HCT116 (cell line): ENCODE results near the gene CHMP2A. TPM values are rescaled to one million over a fixed set of nuclear protein-coding genes. Genes with fewer than 3 reads are reported as not detected.

Experiments used
- ATAC-seq: fragments of 200-7000 bp; cut with Tn5 transposase; 2 replicates; pipeline ENCODE4 v1.9.1; 2020; ENCODE audit warnings: mild to moderate bottlenecking, moderate library complexity
- BruUV-seq: library from RNA; stranded (reverse); fragments of 400-500 nt; replicated peaks from 2 replicates; lab custom pipeline; 2021; lab: Mats Ljungman, UMichigan
- CTCF ChIA-PET: fragments of 300-600 bp; sonication (Branson Sonifier 250); formaldehyde crosslinking; loops from one replicate; lab custom pipeline; 2021; ENCODE audit warnings: antibody characterized with exemption; lab: Charles Lee
- POLR2A ChIA-PET: fragments of 300-600, 350-600 bp; sonication (Branson Sonifier 250); formaldehyde crosslinking; loops from one replicate; lab custom pipeline; 2021; ENCODE audit warnings: antibody characterized with exemption; lab: Charles Lee
- RAD21 ChIA-PET, 2 experiments: fragments of 300-600 bp; sonication (Branson Sonifier 250); formaldehyde crosslinking; loops; one replicate each; lab custom pipeline; 2023; ENCODE audit warnings: low total read pairs in 2 of 2; ENCODE audit not compliant: uncharacterized antibody in 2 of 2, unreplicated experiment in 2 of 2, low non-redundant PET in 1 of 2; lab: Charles Lee
- DNase-seq: peaks from one replicate; pipeline ENCODE4 v3.0.0-alpha.2; 2010; ENCODE audit warnings: low read depth, low spot score
- H2AFZ ChIP-seq: fragments of 200-600 bp; shearing (Covaris generic), sonication (generic); 2 replicates; pipeline ENCODE4 v1.6.1; 2017; ENCODE audit warnings: low read depth, mixed run types, mixed read lengths, antibody characterized with exemption, low read length; ENCODE audit not compliant: poor library complexity, severe bottlenecking
- H3K27ac ChIP-seq: 2 replicates; pipeline ENCODE4 v1.5.1; 2012; ENCODE audit warnings: low read depth, low read length
- H3K27me3 ChIP-seq: fragments of 200-600 bp; sonication (generic); 2 replicates; pipeline ENCODE4 v1.6.1; 2016; ENCODE audit warnings: mixed run types, low read length, mixed read lengths; ENCODE audit not compliant: insufficient read depth
- H3K36me3 ChIP-seq, 2 experiments: fragments of 200-500 bp in 1 of 2; fragments of 200-600 bp in 1 of 2; sonication (Bioruptor generic) in 1 of 2; sonication (generic) in 1 of 2; 2 replicates each; pipeline versions ENCODE4 v1.5.1 to v1.6.1; 2014 to 2016; ENCODE audit warnings: low read length in 2 of 2, inconsistent platforms in 1 of 2, mixed read lengths in 1 of 2, mixed run types in 1 of 2; ENCODE audit not compliant: insufficient read depth in 2 of 2, control insufficient read depth in 1 of 2
- H3K4me1 ChIP-seq, 2 experiments: fragments of 200-600 bp in 1 of 2; sonication (generic) in 1 of 2; 2 replicates each; pipeline versions ENCODE4 v1.5.1 to v1.6.1; 2012 to 2017; ENCODE audit warnings: low read length in 2 of 2, inconsistent platforms in 1 of 2, mild to moderate bottlenecking in 1 of 2, mixed read lengths in 1 of 2, mixed run types in 1 of 2, moderate library complexity in 1 of 2; ENCODE audit not compliant: insufficient read depth in 2 of 2, control insufficient read depth in 1 of 2
- H3K4me2 ChIP-seq: fragments of 200-600 bp; sonication (generic); 2 replicates; pipeline ENCODE4 v1.6.1; 2017; ENCODE audit warnings: mixed run types, low read length, mixed read lengths
- H3K4me3 ChIP-seq, 2 experiments: fragments of 200-600 bp in 1 of 2; sonication (generic) in 1 of 2; replicated peaks in 1 of 2; 2 replicates each; pipeline ENCODE4 v1.5.1; 2011 to 2016; ENCODE audit warnings: low read length in 2 of 2, control low read depth in 1 of 2, low read depth in 1 of 2, mild to moderate bottlenecking in 1 of 2, mixed read lengths in 1 of 2, mixed run types in 1 of 2
- H3K79me2 ChIP-seq: fragments of 200-600 bp; sonication (generic); 2 replicates; pipeline ENCODE4 v1.6.1; 2017; ENCODE audit warnings: mild to moderate bottlenecking, mixed run types, low read length, moderate library complexity, mixed read lengths; ENCODE audit not compliant: insufficient read depth
- H3K9ac ChIP-seq: fragments of 200-600 bp; sonication (generic); 2 replicates; pipeline ENCODE4 v1.6.1; 2016; ENCODE audit warnings: low read length, mixed read lengths
- H3K9me2 ChIP-seq: fragments of 200-600 bp; sonication (generic), shearing (Covaris generic); 2 replicates; pipeline ENCODE4 v1.6.1; 2017; ENCODE audit warnings: mixed run types, mild to moderate bottlenecking, moderate library complexity; ENCODE audit not compliant: insufficient read depth
- H3K9me3 ChIP-seq, 2 experiments: fragments of 200-500 bp in 1 of 2; fragments of 200-600 bp in 1 of 2; sonication (Bioruptor generic) in 1 of 2; sonication (generic) in 1 of 2; 2 replicates each; pipeline ENCODE4 v1.6.1; 2014 to 2017; ENCODE audit warnings: low read length in 2 of 2, mixed read lengths in 2 of 2, inconsistent platforms in 1 of 2, low read depth in 1 of 2, mild to moderate bottlenecking in 1 of 2, mixed run types in 1 of 2, moderate library complexity in 1 of 2; ENCODE audit not compliant: control insufficient read depth in 1 of 2, insufficient read depth in 1 of 2
- H4K20me1 ChIP-seq: fragments of 200-600 bp; sonication (generic), shearing (Covaris generic); 2 replicates; pipeline ENCODE4 v1.6.1; 2017; ENCODE audit warnings: mixed run types, mild to moderate bottlenecking, moderate library complexity; ENCODE audit not compliant: insufficient read depth
- CBX3 ChIP-seq: IDR thresholded peaks from 2 replicates; pipeline ENCODE4 v1.6.1; 2012; ENCODE audit warnings: low read depth
- CTCF ChIP-seq, 3 experiments: fragments of 200-600 bp in 1 of 3; sonication (generic) in 1 of 3; IDR thresholded peaks in 2 of 3; conservative IDR thresholded peaks in 1 of 3; 2 replicates each; pipeline ENCODE4 v1.5.1; 2012 to 2017; ENCODE audit warnings: low read depth in 2 of 3, low read length in 2 of 3, antibody characterized with exemption in 1 of 3, borderline replicate concordance in 1 of 3, control low read depth in 1 of 3, mild to moderate bottlenecking in 1 of 3, mixed read lengths in 1 of 3, mixed run types in 1 of 3, moderate library complexity in 1 of 3; ENCODE audit not compliant: insufficient read depth in 1 of 3
- ELF1 ChIP-seq: IDR thresholded peaks from 2 replicates; pipeline ENCODE4 v1.6.1; 2012; ENCODE audit warnings: low read depth, borderline replicate concordance
- JUND ChIP-seq: IDR thresholded peaks from 2 replicates; pipeline ENCODE4 v1.6.1; 2012
- MAX ChIP-seq: IDR thresholded peaks from 2 replicates; pipeline ENCODE4 v1.6.1; 2012
- POLR2A ChIP-seq: IDR thresholded peaks from 2 replicates; pipeline ENCODE4 v1.7.0; 2011; ENCODE audit warnings: borderline replicate concordance; ENCODE audit not compliant: insufficient read depth, insufficient read length; ENCODE audit errors: extremely low read depth
- SIN3A ChIP-seq: IDR thresholded peaks from 2 replicates; pipeline ENCODE4 v1.6.1; 2012; ENCODE audit warnings: low read depth
- SRF ChIP-seq: IDR thresholded peaks from 2 replicates; pipeline ENCODE4 v1.6.1; 2012; ENCODE audit warnings: low read depth
- TCF7L2 ChIP-seq: IDR thresholded peaks from 2 replicates; pipeline ENCODE4 v1.7.0; 2011; ENCODE audit warnings: borderline replicate concordance, inconsistent platforms; ENCODE audit not compliant: insufficient read depth, insufficient read length; ENCODE audit errors: extremely low read depth
- YY1 ChIP-seq: IDR thresholded peaks from 2 replicates; pipeline ENCODE4 v1.6.1; 2011; ENCODE audit warnings: low read length, low read depth, moderate library complexity, mild to moderate bottlenecking; ENCODE audit not compliant: insufficient replicate concordance; ENCODE audit errors: extremely low read depth
- intact Hi-C: fragments of 100-400 bp; cut with micrococcal nuclease; formaldehyde crosslinking; loops from 2 replicates; pipeline ENCODE4 v1.10.0; 2022
- total RNA-seq: library from RNA; stranded (reverse); gene quantifications from one replicate; pipeline ENCODE4 v1.2.1, GENCODE V29; 2021; ENCODE audit not compliant: unreplicated experiment
- TF ChIP-seq, protein P1 (sequence below): IDR thresholded peaks from 2 replicates; pipeline ENCODE4 v1.6.1; 2012; ENCODE audit warnings: low read depth

CHMP2A gene
- total RNA-seq, 1 experiment from 2014 or later, result 125 TPM

GRCh38 chr19:58582985-58583384 is 28.1 kb upstream of the CHMP2A start:
- no peak overlapping the region for H2AFZ ChIP-seq
- H3K4me1 ChIP-seq, result peaks cover 3 to 9% of the 10 kb centered on the region in 2 experiments; a peak in 3 of 4 replicates
- no peak for TF ChIP-seq MAX
- no peak for TF ChIP-seq POLR2A
- TF ChIP-seq ELF1, result no peak
- TF ChIP-seq, all 23 proteins: peak for 0
- H3K79me2 ChIP-seq, result peaks cover 4% of the 10 kb centered on the region
- H3K9ac ChIP-seq, result no peak overlapping the region
- POLR2A ChIA-PET, result no interaction called here
- no peaks in the 10 kb centered on the region for H3K9me2 ChIP-seq
- intact Hi-C loops, result no loop called here
- no peak overlapping the region for H3K4me3 ChIP-seq
- no peak overlapping the region for H3K27ac ChIP-seq
- H3K36me3 ChIP-seq, result peaks cover 0 to 4% of the 10 kb centered on the region in 2 experiments; a peak in 3 of 4 replicates
- no peaks in the 10 kb centered on the region for H3K9me3 ChIP-seq
- H3K27me3 ChIP-seq, result no peaks in the 10 kb centered on the region
- ATAC-seq (no peak), DNase-seq (no peak)
- RAD21 ChIA-PET, result no interaction called here
- CTCF ChIA-PET, result no interaction called here
- H4K20me1 ChIP-seq, result no peaks in the 10 kb centered on the region
- BruUV-seq, result no TSS peak
- no peak overlapping the region for H3K4me2 ChIP-seq

DNA sequence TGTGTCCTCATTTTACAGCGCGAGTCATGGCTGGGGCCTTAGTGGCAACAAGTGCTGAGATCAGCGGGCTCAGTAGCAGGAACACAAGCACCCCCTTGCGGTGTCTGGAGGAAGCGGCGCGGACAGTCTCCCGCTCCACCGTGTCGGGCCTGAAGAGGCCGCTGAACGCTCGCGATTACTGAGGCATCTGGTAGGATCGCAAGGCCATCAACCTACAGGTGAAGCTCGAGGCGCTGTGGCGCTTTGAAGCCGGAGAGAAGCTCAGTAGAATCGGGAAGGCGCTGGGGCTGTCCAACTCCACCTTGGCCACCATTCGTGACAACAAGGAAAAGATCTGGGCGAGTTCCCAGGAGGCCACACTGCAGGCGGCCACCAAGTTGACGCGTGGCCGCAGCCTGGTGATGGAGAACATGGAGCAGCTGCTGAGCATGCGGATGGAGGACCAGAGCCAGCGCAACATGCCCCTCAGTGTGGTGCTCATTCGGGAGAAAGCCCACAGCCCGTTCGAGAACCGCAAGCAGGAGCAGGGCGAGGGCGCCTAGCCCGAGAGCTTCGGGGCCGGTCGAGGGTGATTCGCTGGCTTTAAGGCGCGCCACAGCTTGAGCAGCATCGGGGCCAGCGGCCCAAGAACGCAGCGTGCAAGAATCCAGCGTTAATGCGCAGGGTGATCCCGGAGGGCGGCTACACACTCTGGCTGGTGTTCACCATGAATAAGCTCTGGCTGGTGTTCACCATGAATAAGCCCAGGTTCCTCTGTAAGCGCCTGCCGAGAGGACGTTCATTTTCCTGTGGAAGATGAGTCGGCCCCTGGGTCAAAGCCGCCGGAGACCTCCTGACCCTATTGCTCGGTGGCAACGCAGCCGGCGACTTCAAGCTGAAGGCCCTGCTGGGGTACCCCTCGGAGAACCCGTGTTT is 26.6 kb upstream of the CHMP2A start:
- ChIA-PET POLR2A (interaction anchor here (0.6 to 1.1 kb wide), 3 partner anchors 60 to 68 kb away, joined by 3 to 6 read pairs (median 4); partner anchors contain the start of gene ZBTB45), RAD21 (interaction anchor here in 1 of 2 experiments (1.7 kb wide), 1 partner anchor 62 kb away, joined by 7 read pairs; the partner anchor contains the start of gene ZBTB45), CTCF (interaction anchor here (1.2 to 2.0 kb wide), 3 partner anchors 9 to 68 kb away, joined by 3 to 17 read pairs (median 6); partner anchors contain the start of genes MZF1 and ZBTB45)
- Histone ChIP-seq H3K9ac (peak overlapping the region; percentile 41; the same call in 1 of the 2 replicates), H3K79me2 (peaks cover 4% of the 10 kb centered on the region), H3K27ac (peak overlapping the region; percentile 52), H3K36me3 (peaks cover 0 to 4% of the 10 kb centered on the region in 2 experiments; a peak in 3 of 4 replicates), H2AFZ (no peak overlapping the region), H3K9me3 (no peaks in the 10 kb centered on the region), H4K20me1 (no peaks in the 10 kb centered on the region), H3K4me3 (no peak overlapping the region), H3K9me2 (no peaks in the 10 kb centered on the region), H3K4me2 (peak overlapping the region; percentile 43), H3K27me3 (no peaks in the 10 kb centered on the region), H3K4me1 (peaks cover 3 to 9% of the 10 kb centered on the region in 2 experiments; a peak in 3 of 4 replicates)
- DNase-seq, result peak; percentile 76
- BruUV-seq, result no TSS peak
- peak; percentile 97 for ATAC-seq
- intact Hi-C loops, result no loop called here
- TF ChIP-seq SIN3A (no peak), CTCF (IDR thresholded peaks at IDR 0.05 in 2 of 3, conservative IDR thresholded peaks at IDR 0.05 in 1 of 3; ENCODE audit: borderline replicate concordance in 1 of 3, insufficient read depth in 1 of 3, low read depth in 2 of 3, low read length in 2 of 3) (peak; percentile 99), MAX (peak; percentile 60; the same call in 1 of the 2 replicates), JUND (no peak), YY1 (peak; percentile 62), CBX3 (0 out of 2 replicates have a peak, but pooled peaks have one; percentile 33), SRF (no peak), TCF7L2 (peak; percentile 61)
- TF ChIP-seq, protein P1, sequence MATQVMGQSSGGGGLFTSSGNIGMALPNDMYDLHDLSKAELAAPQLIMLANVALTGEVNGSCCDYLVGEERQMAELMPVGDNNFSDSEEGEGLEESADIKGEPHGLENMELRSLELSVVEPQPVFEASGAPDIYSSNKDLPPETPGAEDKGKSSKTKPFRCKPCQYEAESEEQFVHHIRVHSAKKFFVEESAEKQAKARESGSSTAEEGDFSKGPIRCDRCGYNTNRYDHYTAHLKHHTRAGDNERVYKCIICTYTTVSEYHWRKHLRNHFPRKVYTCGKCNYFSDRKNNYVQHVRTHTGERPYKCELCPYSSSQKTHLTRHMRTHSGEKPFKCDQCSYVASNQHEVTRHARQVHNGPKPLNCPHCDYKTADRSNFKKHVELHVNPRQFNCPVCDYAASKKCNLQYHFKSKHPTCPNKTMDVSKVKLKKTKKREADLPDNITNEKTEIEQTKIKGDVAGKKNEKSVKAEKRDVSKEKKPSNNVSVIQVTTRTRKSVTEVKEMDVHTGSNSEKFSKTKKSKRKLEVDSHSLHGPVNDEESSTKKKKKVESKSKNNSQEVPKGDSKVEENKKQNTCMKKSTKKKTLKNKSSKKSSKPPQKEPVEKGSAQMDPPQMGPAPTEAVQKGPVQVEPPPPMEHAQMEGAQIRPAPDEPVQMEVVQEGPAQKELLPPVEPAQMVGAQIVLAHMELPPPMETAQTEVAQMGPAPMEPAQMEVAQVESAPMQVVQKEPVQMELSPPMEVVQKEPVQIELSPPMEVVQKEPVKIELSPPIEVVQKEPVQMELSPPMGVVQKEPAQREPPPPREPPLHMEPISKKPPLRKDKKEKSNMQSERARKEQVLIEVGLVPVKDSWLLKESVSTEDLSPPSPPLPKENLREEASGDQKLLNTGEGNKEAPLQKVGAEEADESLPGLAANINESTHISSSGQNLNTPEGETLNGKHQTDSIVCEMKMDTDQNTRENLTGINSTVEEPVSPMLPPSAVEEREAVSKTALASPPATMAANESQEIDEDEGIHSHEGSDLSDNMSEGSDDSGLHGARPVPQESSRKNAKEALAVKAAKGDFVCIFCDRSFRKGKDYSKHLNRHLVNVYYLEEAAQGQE, result no peak
